HEK293 (cell line): Measurements from ENCODE around the gene ADK.

ENCODE experiments used
- CTCF ChIA-PET: fragments of 350-600 bp; formaldehyde crosslinking; extraction: SDS; loops from one replicate; lab custom pipeline; 2021; ENCODE audit warnings: antibody characterized with exemption; lab: Yijun Ruan, JAX
- POLR2A ChIA-PET: fragments of 300-600 bp; formaldehyde crosslinking; extraction: SDS; loops from one replicate; lab custom pipeline; 2020; ENCODE audit warnings: antibody characterized with exemption, inconsistent platforms; lab: Yijun Ruan, JAX
- H3K27ac ChIP-seq: fragments of 200-500 bp; sonication (Bioruptor generic); 2 replicates; pipeline ENCODE4 v1.5.1; 2014; ENCODE audit warnings: low read depth, low read length, control low read depth, inconsistent platforms; ENCODE audit errors: extremely low read depth
- H3K36me3 ChIP-seq, 2 experiments: fragments of 200-500 bp in 1 of 2; sonication (Bioruptor generic) in 1 of 2; 1 replicate in 1 of 2; 2 replicates in 1 of 2; pipeline ENCODE4 v1.5.1; 2014 to 2017; ENCODE audit warnings: inconsistent platforms in 2 of 2, low read length in 2 of 2; ENCODE audit not compliant: control insufficient read depth in 2 of 2, insufficient read depth in 1 of 2
- H3K4me1 ChIP-seq: fragments of 200-500 bp; sonication (Bioruptor generic); 2 replicates; pipeline ENCODE4 v1.5.1; 2014; ENCODE audit warnings: mild to moderate bottlenecking, low read length, inconsistent platforms; ENCODE audit not compliant: control insufficient read depth, insufficient read depth
- H3K4me3 ChIP-seq: 2 replicates; pipeline ENCODE4 v1.5.1; 2011; ENCODE audit warnings: low read depth, mild to moderate bottlenecking, control low read depth, low read length, moderate library complexity
- H3K9me3 ChIP-seq: fragments of 200-500 bp; sonication (Bioruptor generic); 2 replicates; pipeline ENCODE4 v1.5.1; 2014; ENCODE audit warnings: low read depth, low read length, inconsistent platforms; ENCODE audit not compliant: control insufficient read depth, insufficient read depth
- AEBP2 ChIP-seq: fragments of 450-650 bp; formaldehyde crosslinking; IDR thresholded peaks from 2 replicates; pipeline ENCODE4 v1.5.1; 2016; ENCODE audit warnings: missing biosample characterization, missing genetic modification characterization, borderline replicate concordance
- KLF10 ChIP-seq: fragments of 450-650 bp; IDR thresholded peaks from 2 replicates; pipeline ENCODE4 v1.5.1; 2018; ENCODE audit warnings: missing biosample characterization, mild to moderate bottlenecking, missing genetic modification characterization
- PRDM1 ChIP-seq: fragments of 450-650 bp; formaldehyde crosslinking; IDR thresholded peaks from 2 replicates; pipeline ENCODE4; 2016; ENCODE audit warnings: missing biosample characterization, missing genetic modification characterization
- SCRT1 ChIP-seq: fragments of 450-650 bp; formaldehyde crosslinking; IDR thresholded peaks from 2 replicates; pipeline ENCODE4 v1.5.1; 2016; ENCODE audit warnings: missing biosample characterization, missing genetic modification characterization, borderline replicate concordance
- SP7 ChIP-seq: fragments of 450-650 bp; formaldehyde crosslinking; IDR thresholded peaks from 2 replicates; pipeline ENCODE4 v1.5.1; 2016; ENCODE audit warnings: missing biosample characterization, missing genetic modification characterization
- TCF7L2 ChIP-seq: IDR thresholded peaks from 2 replicates; pipeline ENCODE4 v1.6.1; 2011; ENCODE audit warnings: low read depth, mild to moderate bottlenecking, inconsistent platforms, low read length, moderate library complexity, borderline replicate concordance
- ZBTB20 ChIP-seq: fragments of 450-650 bp; formaldehyde crosslinking; IDR thresholded peaks from 2 replicates; pipeline ENCODE4 v1.5.1; 2016; ENCODE audit warnings: missing biosample characterization, missing genetic modification characterization
- ZBTB7A ChIP-seq: fragments of 450-650 bp; formaldehyde crosslinking; IDR thresholded peaks from 2 replicates; pipeline ENCODE4 v1.5.1; 2016; ENCODE audit warnings: low read depth, missing biosample characterization, missing genetic modification characterization
- ZNF138 ChIP-seq: fragments of 450-650 bp; formaldehyde crosslinking; IDR thresholded peaks from 2 replicates; pipeline ENCODE4 v1.5.1; 2016; ENCODE audit warnings: missing biosample characterization, missing genetic modification characterization, borderline replicate concordance
- ZNF175 ChIP-seq: fragments of 450-650 bp; formaldehyde crosslinking; IDR thresholded peaks from 2 replicates; pipeline ENCODE4 v1.5.1; 2016; ENCODE audit warnings: missing biosample characterization, missing genetic modification characterization
- ZNF311 ChIP-seq: fragments of 450-650 bp; formaldehyde crosslinking; IDR thresholded peaks from 2 replicates; pipeline ENCODE4 v1.5.1; 2017; ENCODE audit warnings: missing biosample characterization, missing genetic modification characterization, borderline replicate concordance
- ZNF350 ChIP-seq: fragments of 450-650 bp; formaldehyde crosslinking; IDR thresholded peaks from 2 replicates; pipeline ENCODE4 v1.5.0; 2017; ENCODE audit warnings: missing biosample characterization, mild to moderate bottlenecking, missing genetic modification characterization
- ZNF768 ChIP-seq: fragments of 450-650 bp; formaldehyde crosslinking; IDR thresholded peaks from 2 replicates; pipeline ENCODE4 v1.5.1; 2018; ENCODE audit warnings: missing biosample characterization, mild to moderate bottlenecking, missing genetic modification characterization
- TF ChIP-seq, protein P1 (sequence below): fragments of 450-650 bp; formaldehyde crosslinking; IDR thresholded peaks from 2 replicates; pipeline ENCODE4 v1.5.1; 2017; ENCODE audit warnings: missing biosample characterization, missing genetic modification characterization
- TF ChIP-seq, protein P2 (sequence below): fragments of 450-650 bp; formaldehyde crosslinking; IDR thresholded peaks from 2 replicates; pipeline ENCODE4 v1.5.1; 2016; ENCODE audit warnings: missing biosample characterization, missing genetic modification characterization
- TF ChIP-seq, protein P3 (sequence below): fragments of 450-650 bp; formaldehyde crosslinking; IDR thresholded peaks from 2 replicates; pipeline ENCODE4 v1.5.1; 2017; ENCODE audit warnings: missing biosample characterization, missing genetic modification characterization
- TF ChIP-seq, protein P4 (sequence below): fragments of 450-650 bp; formaldehyde crosslinking; IDR thresholded peaks from 2 replicates; pipeline ENCODE4 v1.5.1; 2017; ENCODE audit warnings: missing biosample characterization, missing genetic modification characterization

The ADK gene

DNA sequence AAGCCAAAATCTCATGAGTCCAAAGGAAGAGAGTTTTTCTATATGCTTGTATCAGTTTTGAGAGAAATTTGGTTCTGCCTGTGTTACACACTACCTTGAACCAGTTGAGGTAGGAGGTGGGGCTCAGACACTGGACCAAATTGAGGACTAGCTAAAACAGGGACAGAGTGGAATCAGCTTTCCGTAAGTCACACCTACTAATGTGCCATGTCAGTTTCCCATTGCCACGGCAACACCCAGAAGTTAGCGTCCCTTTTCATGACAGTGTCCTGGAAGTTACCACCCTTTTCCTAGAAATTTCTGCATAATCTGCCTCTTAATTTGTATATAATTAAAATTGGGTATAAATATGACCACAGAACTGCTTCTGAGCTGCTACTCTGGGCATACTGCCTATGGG is 9.0 kb downstream of the ADK start:
- H3K4me3 ChIP-seq = no peak overlapping the region
- no peaks in the 10 kb centered on the region; a peak in 1 of 3 replicates for H3K36me3 ChIP-seq
- H3K4me1 ChIP-seq = peaks cover 10% of the 10 kb centered on the region
- ChIA-PET POLR2A (interaction anchor here (1.1 kb wide), 1 partner anchor 9 kb away, joined by 3 read pairs; the partner anchor contains the start of genes ADK and AP3M1), CTCF (no interaction called here)
- TF ChIP-seq ZBTB20 (tag by site-specific recombination) = no peak
- TF ChIP-seq, protein P1, sequence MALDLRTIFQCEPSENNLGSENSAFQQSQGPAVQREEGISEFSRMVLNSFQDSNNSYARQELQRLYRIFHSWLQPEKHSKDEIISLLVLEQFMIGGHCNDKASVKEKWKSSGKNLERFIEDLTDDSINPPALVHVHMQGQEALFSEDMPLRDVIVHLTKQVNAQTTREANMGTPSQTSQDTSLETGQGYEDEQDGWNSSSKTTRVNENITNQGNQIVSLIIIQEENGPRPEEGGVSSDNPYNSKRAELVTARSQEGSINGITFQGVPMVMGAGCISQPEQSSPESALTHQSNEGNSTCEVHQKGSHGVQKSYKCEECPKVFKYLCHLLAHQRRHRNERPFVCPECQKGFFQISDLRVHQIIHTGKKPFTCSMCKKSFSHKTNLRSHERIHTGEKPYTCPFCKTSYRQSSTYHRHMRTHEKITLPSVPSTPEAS = no peak
- no peak for TF ChIP-seq TCF7L2
- TF ChIP-seq ZBTB7A (tag by site-specific recombination) = no peak
- TF ChIP-seq ZNF311 = no peak
- TF ChIP-seq ZNF138 = no peak
- TF ChIP-seq AEBP2 (tag by site-specific recombination) = no peak
- TF ChIP-seq SP7 = no peak
- H3K9me3 ChIP-seq = no peaks in the 10 kb centered on the region
- no peak overlapping the region for H3K27ac ChIP-seq

DNA sequence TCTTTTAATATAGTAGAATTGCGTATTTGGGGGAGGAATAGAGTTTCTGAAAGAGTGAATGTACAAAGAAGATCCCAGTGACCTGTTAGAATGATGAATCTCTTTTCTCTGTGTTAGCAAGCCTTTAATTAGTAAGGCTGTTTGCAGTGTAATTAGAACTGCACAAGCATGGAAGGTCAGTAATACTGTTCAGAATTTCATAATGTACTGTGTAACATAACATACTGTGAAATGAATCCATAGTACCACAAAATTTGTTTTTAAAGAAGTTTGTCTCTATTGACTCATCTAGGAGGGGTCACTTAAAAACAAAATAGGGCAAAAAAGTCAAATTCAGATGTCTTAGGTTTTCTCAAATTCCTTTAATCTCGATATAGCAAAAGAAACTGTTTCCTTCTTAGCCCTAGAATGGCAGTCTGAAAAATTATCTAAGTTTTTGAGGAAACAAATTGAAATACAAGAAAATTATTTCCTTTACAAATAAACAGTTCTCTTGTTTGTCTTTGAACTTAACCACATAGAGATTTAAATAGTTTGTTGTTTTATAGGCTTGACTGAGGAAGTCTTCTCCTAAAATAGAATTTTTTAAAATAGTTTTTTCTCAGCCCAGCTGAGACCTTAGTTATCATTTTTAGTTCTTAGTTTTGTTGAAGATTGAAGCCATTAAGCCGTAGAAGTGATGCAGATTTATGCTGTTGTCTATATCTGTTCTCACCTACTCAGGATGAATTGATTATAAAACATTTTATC is 12.5 kb downstream of the ADK start:
- H3K27ac ChIP-seq = no peak overlapping the region

GRCh38 chr10:74164716-74165529 is 13.9 kb downstream of the ADK start:
- Histone ChIP-seq H3K4me1 (peaks cover 17% of the 10 kb centered on the region), H3K27ac (no peak overlapping the region), H3K9me3 (no peaks in the 10 kb centered on the region), H3K4me3 (no peak overlapping the region), H3K36me3 (no peaks in the 10 kb centered on the region; a peak in 1 of 3 replicates)
- ChIA-PET CTCF (interaction anchor here (0.6 to 0.9 kb wide), 2 partner anchors 12 to 898 kb away, joined by 3 read pairs; no protein-coding TSS in a partner anchor), POLR2A (interaction anchor here (1.4 to 3.1 kb wide), 3 partner anchors 11 to 14 kb away, joined by 4 to 22 read pairs (median 8); partner anchors contain the start of genes ADK and AP3M1)
- TF ChIP-seq ZNF175 (tag by site-specific recombination) (no peak), SCRT1 (tag by site-specific recombination) (no peak), ZNF768 (tag by site-specific recombination) (peak; percentile 88), ZNF350 (tag by site-specific recombination) (no peak), PRDM1 (tag by site-specific recombination) (peak; percentile 64; the same call in 1 of the 2 replicates)
- TF ChIP-seq, protein P2, sequence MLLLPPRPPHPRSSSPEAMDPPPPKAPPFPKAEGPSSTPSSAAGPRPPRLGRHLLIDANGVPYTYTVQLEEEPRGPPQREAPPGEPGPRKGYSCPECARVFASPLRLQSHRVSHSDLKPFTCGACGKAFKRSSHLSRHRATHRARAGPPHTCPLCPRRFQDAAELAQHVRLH (tag by site-specific recombination) = peak; percentile 64; the same call in 1 of the 2 replicates
- TF ChIP-seq, protein P3, sequence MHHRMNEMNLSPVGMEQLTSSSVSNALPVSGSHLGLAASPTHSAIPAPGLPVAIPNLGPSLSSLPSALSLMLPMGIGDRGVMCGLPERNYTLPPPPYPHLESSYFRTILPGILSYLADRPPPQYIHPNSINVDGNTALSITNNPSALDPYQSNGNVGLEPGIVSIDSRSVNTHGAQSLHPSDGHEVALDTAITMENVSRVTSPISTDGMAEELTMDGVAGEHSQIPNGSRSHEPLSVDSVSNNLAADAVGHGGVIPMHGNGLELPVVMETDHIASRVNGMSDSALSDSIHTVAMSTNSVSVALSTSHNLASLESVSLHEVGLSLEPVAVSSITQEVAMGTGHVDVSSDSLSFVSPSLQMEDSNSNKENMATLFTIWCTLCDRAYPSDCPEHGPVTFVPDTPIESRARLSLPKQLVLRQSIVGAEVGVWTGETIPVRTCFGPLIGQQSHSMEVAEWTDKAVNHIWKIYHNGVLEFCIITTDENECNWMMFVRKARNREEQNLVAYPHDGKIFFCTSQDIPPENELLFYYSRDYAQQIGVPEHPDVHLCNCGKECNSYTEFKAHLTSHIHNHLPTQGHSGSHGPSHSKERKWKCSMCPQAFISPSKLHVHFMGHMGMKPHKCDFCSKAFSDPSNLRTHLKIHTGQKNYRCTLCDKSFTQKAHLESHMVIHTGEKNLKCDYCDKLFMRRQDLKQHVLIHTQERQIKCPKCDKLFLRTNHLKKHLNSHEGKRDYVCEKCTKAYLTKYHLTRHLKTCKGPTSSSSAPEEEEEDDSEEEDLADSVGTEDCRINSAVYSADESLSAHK (tag by site-specific recombination) = peak; percentile 24; the same call in 1 of the 2 replicates

More for the DNA sequence above, 12.5 kb downstream of the ADK start:
- Histone ChIP-seq H3K4me1 (peaks cover 17% of the 10 kb centered on the region), H3K36me3 (no peaks in the 10 kb centered on the region; a peak in 1 of 3 replicates), H3K9me3 (no peaks in the 10 kb centered on the region), H3K4me3 (no peak overlapping the region)
- ChIA-PET CTCF (interaction anchor here (0.5 kb wide), 1 partner anchor 81 kb away, joined by 3 read pairs; no protein-coding TSS in a partner anchor), POLR2A (interaction anchor here (1.6 kb wide), 1 partner anchor 12 kb away, joined by 6 read pairs; the partner anchor contains the start of genes ADK and AP3M1)
- TF ChIP-seq, protein P2 (tag by site-specific recombination) = no peak
- TF ChIP-seq, protein P4, sequence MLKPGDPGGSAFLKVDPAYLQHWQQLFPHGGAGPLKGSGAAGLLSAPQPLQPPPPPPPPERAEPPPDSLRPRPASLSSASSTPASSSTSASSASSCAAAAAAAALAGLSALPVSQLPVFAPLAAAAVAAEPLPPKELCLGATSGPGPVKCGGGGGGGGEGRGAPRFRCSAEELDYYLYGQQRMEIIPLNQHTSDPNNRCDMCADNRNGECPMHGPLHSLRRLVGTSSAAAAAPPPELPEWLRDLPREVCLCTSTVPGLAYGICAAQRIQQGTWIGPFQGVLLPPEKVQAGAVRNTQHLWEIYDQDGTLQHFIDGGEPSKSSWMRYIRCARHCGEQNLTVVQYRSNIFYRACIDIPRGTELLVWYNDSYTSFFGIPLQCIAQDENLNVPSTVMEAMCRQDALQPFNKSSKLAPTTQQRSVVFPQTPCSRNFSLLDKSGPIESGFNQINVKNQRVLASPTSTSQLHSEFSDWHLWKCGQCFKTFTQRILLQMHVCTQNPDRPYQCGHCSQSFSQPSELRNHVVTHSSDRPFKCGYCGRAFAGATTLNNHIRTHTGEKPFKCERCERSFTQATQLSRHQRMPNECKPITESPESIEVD (tag by site-specific recombination) = peak; percentile 65
- TF ChIP-seq KLF10 (tag by site-specific recombination) (no peak), SP7 (peak; percentile 62; the same call in 1 of the 2 replicates)
